Bronchial epithelial cell (primary cell): ENCODE results near the gene LSM3. TPM values are rescaled to one million over a fixed set of nuclear protein-coding genes. Genes with fewer than 3 reads are reported as not detected.
"Not testable (repeated sequence)": the region's sequence is repeated elsewhere in the genome, so short reads cannot be mapped to it uniquely, and the experiment has no call there.

ENCODE experiments used
- DNase-seq: peaks from one replicate; pipeline ENCODE4 v3.0.0-alpha.2; 2010; ENCODE audit warnings: low read depth
- FAIRE-seq: peaks from 2 replicates; lab custom pipeline; 2011; peaks lifted over from hg19 to GRCh38; lab: Jason Lieb, UNC
- H3K27me3 ChIP-seq: 2 replicates; pipeline ENCODE4 v1.5.1; 2011; ENCODE audit warnings: low read length; ENCODE audit not compliant: control insufficient read depth, insufficient read depth
- H3K36me3 ChIP-seq: 2 replicates; pipeline ENCODE4 v1.5.1; 2011; ENCODE audit warnings: low read length; ENCODE audit not compliant: control insufficient read depth, insufficient read depth
- H3K4me3 ChIP-seq: 2 replicates; pipeline ENCODE4 v1.5.1; 2011; ENCODE audit warnings: mild to moderate bottlenecking, low read depth, low read length, control low read depth
- CTCF ChIP-seq: IDR thresholded peaks from 2 replicates; pipeline ENCODE4 v1.5.1; 2011; ENCODE audit warnings: mild to moderate bottlenecking, moderate library complexity, low read length, control low read depth, inconsistent platforms; ENCODE audit not compliant: insufficient read depth, severe bottlenecking
- total RNA-seq: library from RNA; depleted of rRNA; stranded (reverse); fragments of >200 nt; gene quantifications from 2 replicates; pipeline ENCODE4 v1.2.1, GENCODE V29; 2014

The LSM3 gene
- total RNA-seq, 1 donor from 2014 or later = 6.6 TPM

- DNase-seq = no peak
- Histone ChIP-seq H3K4me3 (no peak overlapping the region), H3K36me3 (no peaks in the 10 kb centered on the region), H3K27me3 (no peaks in the 10 kb centered on the region)
- FAIRE-seq = no peak
- TF ChIP-seq CTCF = no peak
Observed at GRCh38 chr3:14225421-14225820, 46.8 kb downstream of the LSM3 start.

- not testable (repeated sequence) for FAIRE-seq, DNase-seq, H3K27me3 ChIP-seq, H3K36me3 ChIP-seq, H3K4me3 ChIP-seq
Observed at GRCh38 chr3:14226351-14226750, 47.7 kb downstream of the LSM3 start.

GRCh38 chr3:14227856-14228255 is 49.2 kb downstream of the LSM3 start:
- H3K27me3 ChIP-seq = no peaks in the 10 kb centered on the region
- FAIRE-seq (no peak), DNase-seq (peak; percentile 92)
- no peaks in the 10 kb centered on the region for H3K36me3 ChIP-seq
- H3K4me3 ChIP-seq = no peak overlapping the region
- TF ChIP-seq CTCF = no peak

GRCh38 chr3:14228681-14229470 is 50.3 kb downstream of the LSM3 start:
- no peak for TF ChIP-seq CTCF

GRCh38 chr3:14229695-14230094 is 51.1 kb downstream of the LSM3 start:
- not testable (repeated sequence) for H3K36me3 ChIP-seq, H3K27me3 ChIP-seq, DNase-seq, H3K4me3 ChIP-seq, FAIRE-seq

More at GRCh38 chr3:14228681-14229470, 50.3 kb downstream of the LSM3 start:
- H3K36me3 ChIP-seq = no peaks in the 10 kb centered on the region
- H3K27me3 ChIP-seq = no peaks in the 10 kb centered on the region
- no peak for DNase-seq
- FAIRE-seq = no peak
- H3K4me3 ChIP-seq = no peak overlapping the region

GRCh38 chr3:14230729-14231128 is 52.1 kb downstream of the LSM3 start:
- Histone ChIP-seq H3K4me3 (no peak overlapping the region), H3K36me3 (no peaks in the 10 kb centered on the region), H3K27me3 (no peaks in the 10 kb centered on the region)
- DNase-seq (no peak), FAIRE-seq (no peak)
- no peak for TF ChIP-seq CTCF
